ENCODE measurements around the gene ZNF616. TPM values are rescaled to one million over a fixed set of nuclear protein-coding genes. Genes with fewer than 3 reads are reported as not detected.
"Not testable (repeated sequence)": the region's sequence is repeated elsewhere in the genome, so short reads cannot be mapped to it uniquely, and the experiment has no call there.

The ZNF616 gene
- total and polyA plus RNA-seq, 11 donors, result 1.7 to 10.0 (median 6.2) TPM

GRCh38 chr19:52110780-52111179 is 29.0 kb downstream of the ZNF616 start:
- Histone ChIP-seq H3K27ac (no peak overlapping the region), H3K9me3 (peaks cover 13 to 99% (median 83%) of the 10 kb centered on the region in 12 donors), H3K27me3 (no peaks in the 10 kb centered on the region), H3K4me1 (no peaks in the 10 kb centered on the region), H3K4me3 (no peak overlapping the region), H3K36me3 (peaks cover 3 to 24% (median 7%) of the 10 kb centered on the region in 9 donors)
- ATAC-seq, result no peak
- 87 to 95% (median 92%) methylated on average over 6 of the region's 6 CpGs for WGBS, 4 donors
- intact Hi-C loops (cut with DNase I), result no loop called here
- no peak for DNase-seq
- TF ChIP-seq CTCF (IDR thresholded peaks at IDR 0.05) (no peak), POLR2A (IDR thresholded peaks at IDR 0.05) (no peak)

- H3K9me3 ChIP-seq, result peaks cover 0 to 76% (median 8%) of the 10 kb centered on the region in 12 donors
- no peak overlapping the region for H3K27ac ChIP-seq
- no peak overlapping the region for H3K4me3 ChIP-seq
- DNase-seq (no peak), ATAC-seq (no peak)
- TF ChIP-seq POLR2A (IDR thresholded peaks at IDR 0.05), result no peak
- WGBS, 4 donors, result 91 to 97% (median 94%) methylated on average over 1 of the region's 1 CpG
- no peaks in the 10 kb centered on the region for H3K27me3 ChIP-seq
- H3K36me3 ChIP-seq, result no peaks in the 10 kb centered on the region
- intact Hi-C loops (cut with DNase I), result no loop called here
- H3K4me1 ChIP-seq, result no peaks in the 10 kb centered on the region
Measured at GRCh38 chr19:52102782-52103181, 37.0 kb downstream of the ZNF616 start.

GRCh38 chr19:52101866-52102562 is 37.7 kb downstream of the ZNF616 start:
- no peak for ATAC-seq
- intact Hi-C loops (cut with DNase I), result no loop called here

GRCh38 chr19:52099497-52100138 is 40.1 kb downstream of the ZNF616 start:
- no peaks in the 10 kb centered on the region for H3K36me3 ChIP-seq
- no peak overlapping the region for H3K27ac ChIP-seq
- H3K4me1 ChIP-seq, result peaks cover 0 to 4% (median under 1%) of the 10 kb centered on the region in 12 donors
- TF ChIP-seq POLR2A (IDR thresholded peaks at IDR 0.05) (no peak), CTCF (IDR thresholded peaks at IDR 0.05) (no peak)
- intact Hi-C loops (cut with DNase I), result loop anchor here in 1 of 10 donors (5.0 kb wide), 1 partner anchor 38 kb away; the partner anchor contains the start of gene ZNF616
- DNase-seq (no peak), ATAC-seq (no peak)
- H3K9me3 ChIP-seq, result peaks cover 0 to 67% (median 16%) of the 10 kb centered on the region in 12 donors
- WGBS, 4 donors, result 86 to 88% (median 87%) methylated on average over 2 of the region's 2 CpGs
- no peaks in the 10 kb centered on the region for H3K27me3 ChIP-seq
- no peak overlapping the region for H3K4me3 ChIP-seq

More at GRCh38 chr19:52101866-52102562, 37.7 kb downstream of the ZNF616 start:
- 66 to 81% (median 77%) methylated on average over 2 of the region's 2 CpGs for WGBS, 4 donors
- H3K4me3 ChIP-seq, result no peak overlapping the region
- no peaks in the 10 kb centered on the region for H3K27me3 ChIP-seq
- no peak for DNase-seq
- no peak for TF ChIP-seq POLR2A (IDR thresholded peaks at IDR 0.05)
- TF ChIP-seq CTCF (IDR thresholded peaks at IDR 0.05), result no peak
- no peaks in the 10 kb centered on the region for H3K4me1 ChIP-seq
- peaks cover 0 to 76% (median 10%) of the 10 kb centered on the region in 12 donors for H3K9me3 ChIP-seq
- no peak overlapping the region for H3K27ac ChIP-seq
- no peaks in the 10 kb centered on the region for H3K36me3 ChIP-seq

- Histone ChIP-seq H3K4me3 (peak overlapping the region in 4 of 12 donors; percentile 69 to 99 (median 89)), H3K27ac (peak overlapping the region in 8 of 12 donors; percentile 32 to 86 (median 64)), H3K36me3 (peaks cover 0 to 26% (median 6%) of the 10 kb centered on the region in 9 donors), H3K9me3 (peaks cover 0 to 53% (median 14%) of the 10 kb centered on the region in 12 donors), H3K4me1 (peaks cover 0 to 24% (median 15%) of the 10 kb centered on the region in 12 donors)
- not testable (repeated sequence) for ATAC-seq, DNase-seq, H3K27me3 ChIP-seq
- intact Hi-C loops (cut with DNase I), result loop anchor here in 1 of 10 donors (5.0 kb wide), 1 partner anchor 41 kb away; the partner anchor contains the start of gene ZNF616
- 82 to 97% (median 85%) methylated on average over 3 of the region's 3 CpGs for WGBS, 4 donors
Measured at GRCh38 chr19:52096416-52096815, 43.3 kb downstream of the ZNF616 start.
